ENCODE data around the gene GPR39.

DNA sequence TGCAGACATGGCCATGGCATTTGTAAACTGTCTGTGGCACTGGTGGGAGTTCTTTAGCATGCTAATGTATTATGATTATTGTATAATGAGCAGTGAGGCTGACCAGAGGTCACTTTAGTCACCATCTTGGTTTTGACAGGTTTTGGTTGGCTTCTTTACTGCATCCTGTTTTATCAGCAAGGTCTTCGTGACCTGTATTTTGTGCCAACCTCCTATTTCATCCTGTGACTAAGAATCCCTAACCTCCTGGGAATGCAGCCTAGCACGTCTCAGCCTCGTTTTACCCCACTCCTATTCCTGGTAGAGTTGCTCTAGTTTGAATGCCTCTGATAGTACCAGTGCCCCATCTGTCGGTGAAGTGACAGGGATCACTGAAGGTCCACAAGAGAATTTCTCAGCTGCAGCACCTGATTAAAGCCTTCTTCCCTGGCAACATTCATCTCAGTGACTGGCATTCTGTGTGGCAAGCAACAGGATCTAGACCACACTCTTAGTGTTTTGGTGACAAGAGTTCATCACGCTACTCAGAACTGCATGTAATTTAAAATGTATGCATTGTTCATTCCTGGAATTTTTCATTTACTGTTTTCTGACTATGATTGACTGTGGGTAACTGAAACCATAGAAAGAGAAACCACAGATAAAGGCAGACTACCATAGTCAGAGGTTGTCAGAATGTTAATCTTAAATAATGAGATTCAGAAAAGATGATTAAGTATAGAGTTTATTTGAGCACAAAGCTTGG lies 43.0 kb upstream of the GPR39 start:
- TF ChIP-seq, protein P1, sequence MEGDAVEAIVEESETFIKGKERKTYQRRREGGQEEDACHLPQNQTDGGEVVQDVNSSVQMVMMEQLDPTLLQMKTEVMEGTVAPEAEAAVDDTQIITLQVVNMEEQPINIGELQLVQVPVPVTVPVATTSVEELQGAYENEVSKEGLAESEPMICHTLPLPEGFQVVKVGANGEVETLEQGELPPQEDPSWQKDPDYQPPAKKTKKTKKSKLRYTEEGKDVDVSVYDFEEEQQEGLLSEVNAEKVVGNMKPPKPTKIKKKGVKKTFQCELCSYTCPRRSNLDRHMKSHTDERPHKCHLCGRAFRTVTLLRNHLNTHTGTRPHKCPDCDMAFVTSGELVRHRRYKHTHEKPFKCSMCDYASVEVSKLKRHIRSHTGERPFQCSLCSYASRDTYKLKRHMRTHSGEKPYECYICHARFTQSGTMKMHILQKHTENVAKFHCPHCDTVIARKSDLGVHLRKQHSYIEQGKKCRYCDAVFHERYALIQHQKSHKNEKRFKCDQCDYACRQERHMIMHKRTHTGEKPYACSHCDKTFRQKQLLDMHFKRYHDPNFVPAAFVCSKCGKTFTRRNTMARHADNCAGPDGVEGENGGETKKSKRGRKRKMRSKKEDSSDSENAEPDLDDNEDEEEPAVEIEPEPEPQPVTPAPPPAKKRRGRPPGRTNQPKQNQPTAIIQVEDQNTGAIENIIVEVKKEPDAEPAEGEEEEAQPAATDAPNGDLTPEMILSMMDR (conservative IDR thresholded peaks at IDR 0.05 in 1 of 2, IDR thresholded peaks at IDR 0.05 in 1 of 2; ENCODE audit: low read depth in 1 of 2, low read length in 2 of 2): no peak
- no peak for TF ChIP-seq EZH2 (IDR thresholded peaks at IDR 0.05; ENCODE audit: low read length, missing control alignments)
